B cell (primary cell): ENCODE measurements around the gene RORB. TPM values are rescaled to one million over a fixed set of nuclear protein-coding genes. Genes with fewer than 3 reads are reported as not detected.

Experiments
- ATAC-seq: fragments of 200-7000 bp; cut with Tn5 transposase; one replicate; pipeline ENCODE4 v1.10.0; 2021; ENCODE audit warnings: low read depth, mild to moderate bottlenecking, moderate number of reproducible peaks, moderate library complexity
- CTCF ChIA-PET: fragments of 350-600 bp; sonication (Branson Sonifier 250); formaldehyde crosslinking; loops from one replicate; lab custom pipeline; 2021; ENCODE audit warnings: antibody characterized with exemption, inconsistent platforms; lab: Charles Lee
- POLR2A ChIA-PET: fragments of 350-600 bp; sonication (Branson Sonifier 250); formaldehyde crosslinking; loops from one replicate; lab custom pipeline; 2021; ENCODE audit warnings: antibody characterized with exemption; lab: Charles Lee
- DNase-seq: peaks from one replicate; pipeline ENCODE4 v3.0.0; 2013
- H2AFZ ChIP-seq: 2 replicates; pipeline ENCODE4 v1.6.1; 2012; ENCODE audit warnings: mild to moderate bottlenecking, low read depth, low read length; ENCODE audit not compliant: insufficient read depth, poor library complexity, severe bottlenecking
- H3K27ac ChIP-seq, 2 donors: 1 replicate in 1 of 2; 2 replicates in 1 of 2; pipeline ENCODE4 v1.5.1; 2012 to 2013; ENCODE audit warnings: low read length in 2 of 2, mild to moderate bottlenecking in 2 of 2, moderate library complexity in 1 of 2
- H3K27me3 ChIP-seq, 4 experiments: fragments of 200-600 bp in 1 of 4; sonication (generic) in 1 of 4; replicated peaks in 1 of 4; 1 replicate in 2 of 4; 2 replicates in 2 of 4; pipeline versions ENCODE4 v1.6.1 to v1.7.0; 2013 to 2016; ENCODE audit warnings: low read length in 3 of 4, mild to moderate bottlenecking in 2 of 4, mixed read lengths in 1 of 4, moderate library complexity in 1 of 4; ENCODE audit not compliant: insufficient read depth in 4 of 4, control insufficient read depth in 3 of 4; ENCODE audit errors: control extremely low read depth in 1 of 4
- H3K36me3 ChIP-seq, 2 experiments: replicated peaks in 1 of 2; 1 replicate in 1 of 2; 2 replicates in 1 of 2; pipeline versions ENCODE4 v1.6.1 to v1.7.1; 2013; ENCODE audit warnings: low read length in 1 of 2; ENCODE audit not compliant: insufficient read depth in 2 of 2, control insufficient read depth in 1 of 2; ENCODE audit errors: control extremely low read depth in 1 of 2, extremely low read depth in 1 of 2
- H3K4me1 ChIP-seq, 2 donors: fragments of 200-600 bp in 1 of 2; sonication (generic) in 1 of 2; 1 replicate in 1 of 2; 2 replicates in 1 of 2; pipeline versions ENCODE4 v1.5.1 to v1.6.1; 2013 to 2017; ENCODE audit warnings: low read length in 2 of 2; ENCODE audit not compliant: control insufficient read depth in 2 of 2, insufficient read depth in 2 of 2
- H3K4me2 ChIP-seq: replicated peaks from 2 replicates; pipeline ENCODE3; 2012; ENCODE audit warnings: mild to moderate bottlenecking, low read depth, low read length; ENCODE audit not compliant: poor library complexity, severe bottlenecking
- H3K4me3 ChIP-seq, 5 experiments: fragments of 200-600 bp in 1 of 5; sonication (generic) in 1 of 5; 1 replicate in 3 of 5; 2 replicates in 2 of 5; pipeline versions ENCODE4 v1.5.1 to v1.7.0; 2011 to 2016; ENCODE audit warnings: low read length in 4 of 5, mild to moderate bottlenecking in 4 of 5, low read depth in 2 of 5, control low read depth in 1 of 5, moderate library complexity in 1 of 5; ENCODE audit not compliant: insufficient read depth in 1 of 5; ENCODE audit errors: control extremely low read depth in 1 of 5, extremely low read depth in 1 of 5
- H3K79me2 ChIP-seq: fragments of 200-600 bp; sonication (generic); one replicate; pipeline ENCODE4 v1.6.0; 2016; ENCODE audit warnings: low read length; ENCODE audit not compliant: control insufficient read depth, insufficient read depth
- H3K9ac ChIP-seq: fragments of 200-600 bp; sonication (generic); 2 replicates; pipeline ENCODE4 v1.6.1; 2017; ENCODE audit warnings: mild to moderate bottlenecking, low read length, moderate library complexity
- H3K9me3 ChIP-seq, 3 donors: one replicate each; pipeline versions ENCODE4 v1.6.1 to v1.7.1; 2013; ENCODE audit warnings: low read length in 2 of 3; ENCODE audit not compliant: control insufficient read depth in 2 of 3, insufficient read depth in 1 of 3; ENCODE audit errors: control extremely low read depth in 1 of 3
- H4K20me1 ChIP-seq: 2 replicates; pipeline ENCODE4 v1.6.0; 2012; ENCODE audit warnings: mild to moderate bottlenecking, low read length; ENCODE audit not compliant: insufficient read depth, control insufficient read depth, poor library complexity, severe bottlenecking
- H3K27ac Mint-ChIP-seq: one replicate; pipeline ENCODE4 v1.8.0; 2021; ENCODE audit warnings: mixed read lengths
- H3K27me3 Mint-ChIP-seq: one replicate; pipeline ENCODE4 v1.8.0; 2021; ENCODE audit warnings: mixed read lengths
- H3K4me1 Mint-ChIP-seq: one replicate; pipeline ENCODE4 v1.8.0; 2021; ENCODE audit warnings: mixed read lengths
- H3K4me3 Mint-ChIP-seq: one replicate; pipeline ENCODE4 v1.8.0; 2021; ENCODE audit warnings: mixed read lengths
- H3K9me3 Mint-ChIP-seq: one replicate; pipeline ENCODE4 v1.8.0; 2022; ENCODE audit warnings: mixed read lengths; ENCODE audit not compliant: insufficient read depth
- EZH2 ChIP-seq: IDR thresholded peaks from 2 replicates; pipeline ENCODE4 v1.6.1; 2012; ENCODE audit warnings: borderline replicate concordance, low read depth, mild to moderate bottlenecking, moderate library complexity, low read length; ENCODE audit not compliant: insufficient read depth, poor library complexity, severe bottlenecking
- WGBS: methylation state at CpG from one replicate; pipeline ENCODE4 v1.1.5; 2013; ENCODE audit warnings: missing lambda C conversion rate; ENCODE audit not compliant: insufficient coverage; 5-methylcytosine and 5-hydroxymethylcytosine counted together
- intact Hi-C: fragments of 100-400 bp; cut with micrococcal nuclease; formaldehyde crosslinking; loops from one replicate; pipeline ENCODE4 v1.10.0; 2022
- polyA plus RNA-seq: library from polyadenylated mRNA; depleted of rRNA; stranded (reverse); fragments of >200 nt; gene quantifications from 2 replicates; pipeline ENCODE4 v1.2.3, GENCODE V29; 2012
- total RNA-seq, 2 donors: library from RNA; stranded (reverse); fragments of 120-200 nt in 1 of 2; gene quantifications; 1 replicate in 1 of 2; 2 replicates in 1 of 2; pipeline versions ENCODE4 v1.2.3 to v1.2.4, GENCODE V29; 2013 to 2022
- TF ChIP-seq, protein P1 (sequence below): fragments of 200-600 bp; IDR thresholded peaks from one replicate; pipeline ENCODE4 v1.8.0; 2022; ENCODE audit warnings: antibody characterized with exemption, mild to moderate bottlenecking

Gene RORB
- total and polyA plus RNA-seq, 2 donors (not counting 1 experiment from before 2014, with no cell fraction given) = 0.01 TPM; not detected in 1

DNA sequence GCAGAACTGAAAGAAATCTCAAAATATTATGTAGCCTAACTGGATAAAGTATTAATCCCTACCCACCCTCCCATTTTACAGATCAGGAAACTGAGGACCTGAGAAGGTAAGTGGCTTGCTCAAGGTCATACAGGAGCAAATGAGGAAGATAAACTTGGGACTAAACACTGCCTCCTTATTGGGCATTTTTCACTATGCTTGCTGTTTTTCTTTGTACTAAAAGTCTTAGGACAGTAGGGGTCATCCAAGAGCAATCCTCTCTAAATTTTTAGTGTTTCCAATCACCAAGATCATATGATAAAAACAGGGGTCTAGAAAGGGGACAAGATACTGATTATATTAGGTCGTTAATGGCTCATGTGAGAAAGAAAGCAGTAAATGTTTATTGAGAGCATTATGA is 80.8 kb downstream of the RORB start:
- H2AFZ ChIP-seq = no peak overlapping the region
- no peaks in the 10 kb centered on the region for H3K9me3 Mint-ChIP-seq
- WGBS = no CpG with 5 or more reads among the region's 1 CpG
- ChIA-PET CTCF (interaction anchor here (0.8 to 2.5 kb wide), 3 partner anchors 13 to 66 kb away, joined by 3 to 12 read pairs (median 5); no protein-coding TSS in a partner anchor), POLR2A (no interaction called here)
- H3K27me3 Mint-ChIP-seq = peaks cover 11% of the 10 kb centered on the region
- peaks cover 2% of the 10 kb centered on the region for H3K4me1 Mint-ChIP-seq
- no peaks in the 10 kb centered on the region for H3K9me3 ChIP-seq
- H3K4me1 ChIP-seq = no peaks in the 10 kb centered on the region
- no peak for TF ChIP-seq EZH2
- TF ChIP-seq, protein P1, sequence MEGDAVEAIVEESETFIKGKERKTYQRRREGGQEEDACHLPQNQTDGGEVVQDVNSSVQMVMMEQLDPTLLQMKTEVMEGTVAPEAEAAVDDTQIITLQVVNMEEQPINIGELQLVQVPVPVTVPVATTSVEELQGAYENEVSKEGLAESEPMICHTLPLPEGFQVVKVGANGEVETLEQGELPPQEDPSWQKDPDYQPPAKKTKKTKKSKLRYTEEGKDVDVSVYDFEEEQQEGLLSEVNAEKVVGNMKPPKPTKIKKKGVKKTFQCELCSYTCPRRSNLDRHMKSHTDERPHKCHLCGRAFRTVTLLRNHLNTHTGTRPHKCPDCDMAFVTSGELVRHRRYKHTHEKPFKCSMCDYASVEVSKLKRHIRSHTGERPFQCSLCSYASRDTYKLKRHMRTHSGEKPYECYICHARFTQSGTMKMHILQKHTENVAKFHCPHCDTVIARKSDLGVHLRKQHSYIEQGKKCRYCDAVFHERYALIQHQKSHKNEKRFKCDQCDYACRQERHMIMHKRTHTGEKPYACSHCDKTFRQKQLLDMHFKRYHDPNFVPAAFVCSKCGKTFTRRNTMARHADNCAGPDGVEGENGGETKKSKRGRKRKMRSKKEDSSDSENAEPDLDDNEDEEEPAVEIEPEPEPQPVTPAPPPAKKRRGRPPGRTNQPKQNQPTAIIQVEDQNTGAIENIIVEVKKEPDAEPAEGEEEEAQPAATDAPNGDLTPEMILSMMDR = peak; percentile 52
- no peaks in the 10 kb centered on the region for H3K36me3 ChIP-seq
- no peak overlapping the region for H3K27ac Mint-ChIP-seq
- H4K20me1 ChIP-seq = no peaks in the 10 kb centered on the region
- intact Hi-C loops = loop anchor here (1.0 to 5.0 kb wide), 3 partner anchors 34 to 164 kb away; no protein-coding TSS in a partner anchor
- DNase-seq (peak; percentile 31), ATAC-seq (no peak)
- no peaks in the 10 kb centered on the region for H3K79me2 ChIP-seq
- no peak overlapping the region for H3K27ac ChIP-seq
- H3K27me3 ChIP-seq = no peaks in the 10 kb centered on the region
- no peak overlapping the region for H3K4me3 ChIP-seq
- no peak overlapping the region for H3K9ac ChIP-seq
- H3K4me2 ChIP-seq = no peak overlapping the region
- no peak overlapping the region for H3K4me3 Mint-ChIP-seq

DNA sequence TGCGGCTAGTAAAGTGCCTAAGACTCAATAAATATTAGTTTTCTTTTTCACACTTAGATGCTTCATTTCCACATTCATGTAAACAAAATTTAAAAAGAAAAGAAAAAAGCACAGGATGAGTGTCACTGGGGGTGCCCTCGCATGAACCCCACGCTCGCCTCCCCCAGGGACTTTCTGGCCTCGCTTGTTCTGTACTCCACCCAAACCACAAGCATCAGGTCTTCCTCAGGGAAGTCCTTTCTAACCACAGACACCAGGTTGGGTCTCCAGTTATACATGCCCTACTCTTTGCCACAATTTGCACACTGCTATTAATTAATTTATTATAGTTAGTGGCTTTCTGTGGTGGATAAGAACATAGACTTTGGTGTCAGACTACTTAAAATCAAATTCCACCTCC is 92.4 kb downstream of the RORB start:
- Histone ChIP-seq H3K27me3 (no peaks in the 10 kb centered on the region), H4K20me1 (no peaks in the 10 kb centered on the region), H3K4me1 (peaks cover 22 to 23% of the 10 kb centered on the region in 2 donors), H3K4me2 (peak overlapping the region; percentile 27), H3K27ac (no peak overlapping the region), H3K9ac (no peak overlapping the region), H2AFZ (no peak overlapping the region), H3K4me3 (no peak overlapping the region), H3K79me2 (no peaks in the 10 kb centered on the region), H3K36me3 (no peaks in the 10 kb centered on the region), H3K9me3 (no peaks in the 10 kb centered on the region)
- CTCF ChIA-PET = no interaction called here
- peak overlapping the region; percentile 12 for H3K4me3 Mint-ChIP-seq
- H3K27ac Mint-ChIP-seq = no peak overlapping the region
- WGBS = 0% methylated on average over 4 of the region's 5 CpGs
- peaks cover 2% of the 10 kb centered on the region for H3K9me3 Mint-ChIP-seq
- POLR2A ChIA-PET = no interaction called here
- H3K4me1 Mint-ChIP-seq = peaks cover 36% of the 10 kb centered on the region
- intact Hi-C loops = no loop called here
- H3K27me3 Mint-ChIP-seq = peaks cover 12% of the 10 kb centered on the region
- TF ChIP-seq, protein P1 = no peak
- no peak for TF ChIP-seq EZH2
- ATAC-seq (no peak), DNase-seq (peak; percentile 35)
